K562 (cell line): Measurements from ENCODE around the gene PPCDC. TPM values are rescaled to one million over a fixed set of nuclear protein-coding genes. Genes with fewer than 3 reads are reported as not detected.
A peak's percentile ranks its signal among the peaks of the same experiment; 100 is the strongest.

ENCODE experiments used
- ATF1 ChIP-seq, 2 experiments: fragments of 450-650 bp in 1 of 2; IDR thresholded peaks; 2 replicates each; pipeline ENCODE4 v1.6.1; 2016; ENCODE audit warnings: missing compliant biosample characterization in 1 of 2, missing genetic modification characterization in 1 of 2
- CEBPZ ChIP-seq: fragments of 150-350 bp; IDR thresholded peaks from 2 replicates; pipeline ENCODE4 v1.6.1; 2014; ENCODE audit warnings: low read depth, mild to moderate bottlenecking, low read length, borderline replicate concordance
- CUX1 ChIP-seq: fragments of 200-800 bp; sonication (Bioruptor generic); IDR thresholded peaks from 2 replicates; pipeline ENCODE4 v1.6.1; 2016; ENCODE audit warnings: missing genetic modification characterization, missing compliant biosample characterization
- EP400 ChIP-seq: fragments of 450-650 bp; IDR thresholded peaks from 2 replicates; pipeline ENCODE4 v1.6.1; 2017; ENCODE audit warnings: antibody characterized with exemption, mild to moderate bottlenecking, moderate library complexity
- FOXK2 ChIP-seq, 2 experiments: fragments of 450-650 bp; IDR thresholded peaks in 1 of 2; conservative IDR thresholded peaks in 1 of 2; 2 replicates each; pipeline ENCODE4 v1.6.1; 2016; ENCODE audit warnings: low read depth in 2 of 2, mild to moderate bottlenecking in 1 of 2
- HNRNPH1 ChIP-seq: fragments of 200-400 bp; formaldehyde crosslinking; optimal IDR thresholded peaks from 2 replicates; pipeline ENCODE3; 2017; ENCODE audit warnings: low read depth, mild to moderate bottlenecking, low read length, moderate library complexity
- ILF3 ChIP-seq: fragments of 450-650 bp; IDR thresholded peaks from 2 replicates; pipeline ENCODE4 v1.6.1; 2018; ENCODE audit warnings: antibody characterized with exemption, mild to moderate bottlenecking, moderate library complexity, borderline replicate concordance
- KLF13 ChIP-seq: fragments of 450-650 bp; IDR thresholded peaks from 2 replicates; pipeline ENCODE4 v1.6.1; 2016; ENCODE audit warnings: missing genetic modification characterization, low read depth, mild to moderate bottlenecking, missing compliant biosample characterization, moderate library complexity, borderline replicate concordance
- MAFF ChIP-seq: IDR thresholded peaks from 2 replicates; pipeline ENCODE4 v1.6.1; 2012; ENCODE audit warnings: low read length, improper control_type of control experiment
- MLX ChIP-seq, 2 experiments: fragments of 450-650 bp in 1 of 2; sonication (generic) in 1 of 2; formaldehyde crosslinking; conservative IDR thresholded peaks; 2 replicates each; pipeline versions ENCODE4 v1.4.0 to v1.8.1; 2020 to 2022; ENCODE audit warnings: mild to moderate bottlenecking in 1 of 2, missing genetic modification reagents in 1 of 2
- MTA3 ChIP-seq: fragments of 450-650 bp; formaldehyde crosslinking; IDR thresholded peaks from 2 replicates; pipeline ENCODE4 v1.6.1; 2017; ENCODE audit warnings: mild to moderate bottlenecking, borderline replicate concordance
- MYBL2 ChIP-seq, 2 experiments: fragments of 450-650 bp in 1 of 2; sonication (generic) in 1 of 2; formaldehyde crosslinking in 1 of 2; IDR thresholded peaks; 2 replicates each; pipeline versions ENCODE4 v1.6.1 to v1.8.1; 2017 to 2022; ENCODE audit warnings: borderline replicate concordance in 1 of 2, inconsistent platforms in 1 of 2, low read depth in 1 of 2, mild to moderate bottlenecking in 1 of 2, missing genetic modification reagents in 1 of 2, moderate library complexity in 1 of 2
- PPARD ChIP-seq: fragments of 250-450 bp; sonication (Bioruptor Pico); IDR thresholded peaks from 2 replicates; pipeline ENCODE4 v1.8.0; 2022; ENCODE audit warnings: inconsistent platforms, mild to moderate bottlenecking, moderate library complexity
- TAF9B ChIP-seq: fragments of 450-650 bp; IDR thresholded peaks from 2 replicates; pipeline ENCODE4 v1.6.1; 2018; ENCODE audit warnings: mild to moderate bottlenecking; ENCODE audit not compliant: partially characterized antibody
- TARDBP ChIP-seq: fragments of 450-650 bp; IDR thresholded peaks from 2 replicates; pipeline ENCODE4 v1.6.1; 2016
- ZNF398 ChIP-seq: fragments of 250-450 bp; sonication (Bioruptor Pico); IDR thresholded peaks from 2 replicates; pipeline ENCODE4 v1.8.0; 2021; ENCODE audit warnings: moderate library complexity, mild to moderate bottlenecking, inconsistent platforms
- ZNF584 ChIP-seq: fragments of 200-800 bp; sonication (Bioruptor generic); IDR thresholded peaks from 2 replicates; pipeline ENCODE4 v1.6.1; 2016; ENCODE audit warnings: low read depth, mild to moderate bottlenecking, missing genetic modification characterization, missing compliant biosample characterization
- polyA plus RNA-seq, 8 experiments: library from polyadenylated mRNA; depleted of rRNA in 4 of 8; stranded (reverse) in 5 of 8; unstranded in 3 of 8; fragments of >200 nt; fragmentation: Nextera tagmentation in 2 of 8; fragmentation: Illumina TruSeq in 1 of 8; extraction: Ambion mirVana in 2 of 8; extraction: Trizol in 1 of 8; gene quantifications; 2 replicates each; pipeline versions ENCODE4 v1.2.1 to v1.2.3, GENCODE V29; 2011 to 2014; ENCODE audit warnings: inconsistent platforms in 1 of 8, missing spikeins in 1 of 8
- total RNA-seq, 7 experiments: library from RNA; depleted of rRNA in 6 of 7; stranded (reverse); fragments of >200 nt in 6 of 7; fragmentation: Illumina TruSeq in 2 of 7; extraction: Trizol in 2 of 7; gene quantifications; 2 replicates each; pipeline versions ENCODE4 v1.2.1 to v1.2.3, GENCODE V29; 2011 to 2021; ENCODE audit warnings: low replicate concordance in 1 of 7

The PPCDC gene
- total and polyA plus RNA-seq, 9 of the 15 experiments (the other 6 are each of a cell fraction or from before 2014, with no cell fraction given) = 10.9 to 53.6 (median 16.7) TPM

- TF ChIP-seq MLX (CRISPR knock-in tag; conservative IDR thresholded peaks at IDR 0.05) (no peak), ZNF584 (CRISPR knock-in tag) (no peak), MYBL2 (IDR thresholded peaks at IDR 0.05; ENCODE audit: low read depth) (no peak), MYBL2 (CRISPR knock-in tag; IDR thresholded peaks at IDR 0.05; ENCODE audit: borderline replicate concordance) (no peak), FOXK2 (conservative IDR thresholded peaks at IDR 0.05 in 1 of 2, IDR thresholded peaks at IDR 0.05 in 1 of 2; ENCODE audit: low read depth in 2 of 2) (no peak), EP400 (no peak), ATF1 (CRISPR knock-in tag; IDR thresholded peaks at IDR 0.05) (no peak), ATF1 (tag; IDR thresholded peaks at IDR 0.05) (no peak), PPARD (CRISPR knock-in tag) (no peak), CEBPZ (no peak), ILF3 (no peak), ZNF398 (no peak), KLF13 (tag) (no peak), MAFF (peak; percentile 3; the same call in 1 of the 2 replicates), MTA3 (no peak), TAF9B (no peak), TARDBP (no peak), CUX1 (CRISPR knock-in tag) (no peak), HNRNPH1 (no peak)
Measured at GRCh38 chr15:75090388-75090734, 67.0 kb downstream of the PPCDC start (continued).
